Measurements from ENCODE around the gene HS3ST3A1.

The HS3ST3A1 gene

DNA sequence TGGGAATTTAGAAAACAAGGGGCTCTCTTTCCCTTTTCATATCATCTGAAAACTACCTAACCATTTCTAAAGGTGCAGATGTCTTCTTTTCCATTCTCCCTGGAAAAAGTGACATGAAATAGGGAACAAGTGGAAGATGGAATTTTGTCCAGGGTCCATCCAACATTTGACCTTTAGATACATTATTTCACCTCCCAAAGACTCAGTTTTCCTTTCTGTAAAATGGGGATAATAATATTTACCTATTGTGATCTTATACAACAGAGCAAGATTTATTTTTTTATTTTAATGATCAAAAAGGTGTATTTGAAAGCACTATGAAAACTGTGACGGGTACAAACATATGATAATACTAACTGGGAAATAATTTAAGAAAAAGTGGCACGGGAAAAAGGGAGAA, 106.3 kb downstream of the HS3ST3A1 start:
- TF ChIP-seq, protein P1, sequence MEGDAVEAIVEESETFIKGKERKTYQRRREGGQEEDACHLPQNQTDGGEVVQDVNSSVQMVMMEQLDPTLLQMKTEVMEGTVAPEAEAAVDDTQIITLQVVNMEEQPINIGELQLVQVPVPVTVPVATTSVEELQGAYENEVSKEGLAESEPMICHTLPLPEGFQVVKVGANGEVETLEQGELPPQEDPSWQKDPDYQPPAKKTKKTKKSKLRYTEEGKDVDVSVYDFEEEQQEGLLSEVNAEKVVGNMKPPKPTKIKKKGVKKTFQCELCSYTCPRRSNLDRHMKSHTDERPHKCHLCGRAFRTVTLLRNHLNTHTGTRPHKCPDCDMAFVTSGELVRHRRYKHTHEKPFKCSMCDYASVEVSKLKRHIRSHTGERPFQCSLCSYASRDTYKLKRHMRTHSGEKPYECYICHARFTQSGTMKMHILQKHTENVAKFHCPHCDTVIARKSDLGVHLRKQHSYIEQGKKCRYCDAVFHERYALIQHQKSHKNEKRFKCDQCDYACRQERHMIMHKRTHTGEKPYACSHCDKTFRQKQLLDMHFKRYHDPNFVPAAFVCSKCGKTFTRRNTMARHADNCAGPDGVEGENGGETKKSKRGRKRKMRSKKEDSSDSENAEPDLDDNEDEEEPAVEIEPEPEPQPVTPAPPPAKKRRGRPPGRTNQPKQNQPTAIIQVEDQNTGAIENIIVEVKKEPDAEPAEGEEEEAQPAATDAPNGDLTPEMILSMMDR (IDR thresholded peaks at IDR 0.05; ENCODE audit: low read depth, low read length, poor library complexity, severe bottlenecking) = no peak
- TF ChIP-seq EZH2phosphoT487 (IDR thresholded peaks at IDR 0.05; ENCODE audit: borderline replicate concordance, low read length) = no peak

DNA sequence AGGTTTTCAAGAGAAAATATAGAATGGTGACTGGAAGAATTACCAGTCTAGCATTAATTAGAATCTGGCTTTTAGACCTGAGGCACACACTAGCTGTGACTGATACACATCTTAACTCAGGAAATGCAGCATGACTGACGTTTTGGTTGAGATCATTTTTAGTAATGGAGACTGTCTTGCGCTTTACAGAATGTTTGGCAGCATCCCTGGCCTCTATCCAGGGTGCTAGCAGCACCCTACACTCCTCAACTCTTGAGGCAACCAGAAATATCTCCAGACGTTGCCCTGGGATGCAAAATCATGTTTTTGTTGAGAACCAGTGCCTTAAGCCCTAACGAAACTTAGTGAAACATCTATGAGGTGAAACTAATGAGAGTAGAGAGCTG, 109.0 kb downstream of the HS3ST3A1 start:
- no peaks in the 10 kb centered on the region for H3K9me3 ChIP-seq (ENCODE audit: control insufficient read depth, insufficient read depth, low read length)
- no peaks in the 10 kb centered on the region for H3K4me1 ChIP-seq (ENCODE audit: control insufficient read depth, low read length)
- TF ChIP-seq, protein P1 (IDR thresholded peaks at IDR 0.05; ENCODE audit: low read depth, low read length, poor library complexity, severe bottlenecking) = no peak
- no peak for TF ChIP-seq EZH2phosphoT487 (IDR thresholded peaks at IDR 0.05; ENCODE audit: borderline replicate concordance, low read length)
- H3K4me2 ChIP-seq (ENCODE audit: low read length) = no peak overlapping the region
- H4K20me1 ChIP-seq (ENCODE audit: control insufficient read depth, insufficient read depth, low read depth, low read length) = no peaks in the 10 kb centered on the region
- no peaks in the 10 kb centered on the region for H3K9me2 ChIP-seq (replicated peaks; ENCODE audit: control insufficient read depth, low read length)
- H3K36me3 ChIP-seq (ENCODE audit: control insufficient read depth, low read length) = no peaks in the 10 kb centered on the region
- H3K27me3 ChIP-seq (ENCODE audit: control insufficient read depth, low read length) = no peaks in the 10 kb centered on the region
- no peaks in the 10 kb centered on the region for H3K79me2 ChIP-seq (ENCODE audit: control insufficient read depth, low read length)
- no peak overlapping the region for H3K27ac ChIP-seq (ENCODE audit: low read depth, low read length)
- H3K4me3 ChIP-seq (ENCODE audit: low read length) = no peak overlapping the region
- H3F3A ChIP-seq (ENCODE audit: control insufficient read depth, insufficient read depth) = no peaks in the 10 kb centered on the region

More for the DNA sequence above, 106.3 kb downstream of the HS3ST3A1 start:
- Histone ChIP-seq H3K9me3 (ENCODE audit: control insufficient read depth, insufficient read depth, low read length) (no peaks in the 10 kb centered on the region), H4K20me1 (ENCODE audit: control insufficient read depth, insufficient read depth, low read depth, low read length) (no peaks in the 10 kb centered on the region), H3K4me2 (ENCODE audit: low read length) (no peak overlapping the region), H3K36me3 (ENCODE audit: control insufficient read depth, low read length) (no peaks in the 10 kb centered on the region), H3K27ac (ENCODE audit: low read depth, low read length) (no peak overlapping the region), H3K79me2 (ENCODE audit: control insufficient read depth, low read length) (no peaks in the 10 kb centered on the region), H3K4me3 (ENCODE audit: low read length) (no peak overlapping the region), H3K27me3 (ENCODE audit: control insufficient read depth, low read length) (no peaks in the 10 kb centered on the region), H3K9me2 (replicated peaks; ENCODE audit: control insufficient read depth, low read length) (no peaks in the 10 kb centered on the region), H3F3A (ENCODE audit: control insufficient read depth, insufficient read depth) (no peaks in the 10 kb centered on the region), H3K4me1 (ENCODE audit: control insufficient read depth, low read length) (no peaks in the 10 kb centered on the region)

DNA sequence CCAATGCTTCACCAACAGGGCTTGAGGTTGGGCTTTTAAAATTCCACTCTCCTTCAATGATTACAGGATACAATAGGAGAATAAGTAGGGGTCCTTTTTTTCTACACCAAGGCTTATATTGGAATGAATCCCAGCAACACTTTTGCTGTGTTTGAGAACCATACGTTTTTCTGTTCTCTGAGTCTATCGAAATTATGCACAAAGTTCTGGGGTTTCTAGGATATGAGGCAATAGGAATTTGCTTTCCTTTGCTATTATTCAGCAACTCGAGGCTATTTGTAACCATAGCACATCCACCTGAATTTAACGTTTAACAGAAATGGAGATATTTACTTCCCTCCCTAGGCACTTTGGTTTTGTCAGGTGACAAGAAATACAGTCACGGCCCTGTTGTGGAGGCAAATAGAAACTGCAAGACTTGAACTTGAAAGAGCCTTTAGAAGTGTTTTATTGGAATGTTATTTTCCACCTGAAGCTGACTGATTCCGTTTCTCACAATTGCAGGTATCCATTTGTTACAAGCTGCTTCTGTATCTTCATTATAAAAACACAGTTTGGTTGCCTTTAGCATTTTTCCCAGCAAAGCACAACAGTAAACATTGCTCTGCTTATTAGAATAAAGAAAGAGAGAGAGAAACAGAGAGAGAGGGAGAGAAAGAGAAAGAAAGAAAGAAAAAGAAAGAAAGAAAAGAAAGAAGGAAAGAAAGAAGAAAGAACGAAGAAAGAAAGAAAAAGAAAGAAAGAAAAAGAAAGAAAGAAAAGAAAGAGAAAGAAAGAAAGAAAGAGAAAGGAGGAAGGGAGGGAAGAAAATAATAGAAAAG, 109.6 kb downstream of the HS3ST3A1 start:
- no peak for TF ChIP-seq EZH2phosphoT487 (IDR thresholded peaks at IDR 0.05; ENCODE audit: borderline replicate concordance, low read length)
- TF ChIP-seq, protein P1 (IDR thresholded peaks at IDR 0.05; ENCODE audit: low read depth, low read length, poor library complexity, severe bottlenecking) = no peak
- Histone ChIP-seq H3F3A (ENCODE audit: control insufficient read depth, insufficient read depth) (no peaks in the 10 kb centered on the region), H3K79me2 (ENCODE audit: control insufficient read depth, low read length) (no peaks in the 10 kb centered on the region), H3K4me1 (ENCODE audit: control insufficient read depth, low read length) (no peaks in the 10 kb centered on the region), H3K9me2 (replicated peaks; ENCODE audit: control insufficient read depth, low read length) (no peaks in the 10 kb centered on the region), H4K20me1 (ENCODE audit: control insufficient read depth, insufficient read depth, low read depth, low read length) (no peaks in the 10 kb centered on the region), H3K4me2 (ENCODE audit: low read length) (no peak overlapping the region), H3K36me3 (ENCODE audit: control insufficient read depth, low read length) (no peaks in the 10 kb centered on the region), H3K27me3 (ENCODE audit: control insufficient read depth, low read length) (no peaks in the 10 kb centered on the region), H3K27ac (ENCODE audit: low read depth, low read length) (no peak overlapping the region), H3K4me3 (ENCODE audit: low read length) (no peak overlapping the region), H3K9me3 (ENCODE audit: control insufficient read depth, insufficient read depth, low read length) (no peaks in the 10 kb centered on the region)

Measured in DOHH2 (cell line).